Stimulated activated CD4-positive, alpha-beta T cell treated with anti-CD3 and anti-CD28 coated beads, Interleukin-4, amount 100 ng/mL, for 1 hour (primary cell): ENCODE results near the gene KLHDC3.

ENCODE experiments used
- DNase-seq: peaks from one replicate; pipeline ENCODE4 v3.0.0-alpha.2; 2020

KLHDC3 gene

GRCh38 chr6:43060034-43060754 is 46.1 kb downstream of the KLHDC3 start:
- no peak for DNase-seq

GRCh38 chr6:43060755-43061633 is 46.9 kb downstream of the KLHDC3 start:
- no peak for DNase-seq

GRCh38 chr6:43061861-43062260 is 47.8 kb downstream of the KLHDC3 start:
- no peak for DNase-seq

GRCh38 chr6:43062818-43063217 is 48.8 kb downstream of the KLHDC3 start:
- no peak for DNase-seq

GRCh38 chr6:43070028-43070632 is 56.1 kb downstream of the KLHDC3 start:
- DNase-seq, result no peak
